ENCODE data around the gene SLC46A1. TPM values are rescaled to one million over a fixed set of nuclear protein-coding genes. Genes with fewer than 3 reads are reported as not detected.

SLC46A1 gene
- total RNA-seq, 4 donors from 2014 or later, result 11.3 to 16.9 (median 12.9) TPM

GRCh38 chr17:28365487-28365886 is 40.5 kb downstream of the SLC46A1 start:
- ATAC-seq (ENCODE audit: low FRiP score) (no peak), DNase-seq (ENCODE audit: low spot score) (no peak)
- TF ChIP-seq CTCF (IDR thresholded peaks at IDR 0.05), result no peak

- ATAC-seq (ENCODE audit: low FRiP score), result no peak
- TF ChIP-seq CTCF (IDR thresholded peaks at IDR 0.05), result no peak
- DNase-seq (ENCODE audit: low spot score), result no peak
These were observed 41.2 kb downstream of the SLC46A1 start, which contains the start of gene SEBOX for GRCh38 chr17:28364665-28365363. TSS of gene SEBOX (minus strand) at chr17:28365199. CDS start at chr17:28365151, 48 bp downstream.

GRCh38 chr17:28363776-28364650 is 42.0 kb downstream of the SLC46A1 start:
- DNase-seq (ENCODE audit: low spot score), result no peak
- TF ChIP-seq CTCF (IDR thresholded peaks at IDR 0.05), result no peak
- no peak for ATAC-seq (ENCODE audit: low FRiP score)

- no peak for TF ChIP-seq CTCF (IDR thresholded peaks at IDR 0.05)
- DNase-seq (ENCODE audit: low spot score) (no peak), ATAC-seq (ENCODE audit: low FRiP score) (no peak)
These were observed 42.8 kb downstream of the SLC46A1 start for GRCh38 chr17:28363186-28363585.

GRCh38 chr17:28357901-28358197 is 48.2 kb downstream of the SLC46A1 start:
- ATAC-seq (ENCODE audit: low FRiP score) (no peak), DNase-seq (ENCODE audit: low spot score) (no peak)
- no peak for TF ChIP-seq CTCF (IDR thresholded peaks at IDR 0.05)

GRCh38 chr17:28357061-28357900 is 48.7 kb downstream of the SLC46A1 start, which contains the start of gene POLDIP2:
TSS of gene POLDIP2 (minus strand) at chr17:28357527. CDS start at chr17:28357448, 79 bp downstream.
- ATAC-seq (ENCODE audit: low FRiP score) (peak; percentile 99), DNase-seq (ENCODE audit: low spot score) (peak; percentile 79)
- TF ChIP-seq CTCF (IDR thresholded peaks at IDR 0.05), result no peak

Measured in omental fat pad (tissue), 4 donors.